Spleen (tissue), 11 donors: ENCODE results near the gene ST7L. TPM values are rescaled to one million over a fixed set of nuclear protein-coding genes. Genes with fewer than 3 reads are reported as not detected.

Experiments used
- DNase-seq: peaks from one replicate; pipeline ENCODE4 v3.0.0-alpha.2; 2020
- H3K27ac ChIP-seq, 8 donors: fragments of 200-600 bp; sonication (generic) in 7 of 8; 1 replicate in 4 of 8; 2 replicates in 4 of 8; pipeline versions ENCODE4 v1.5.0 to v1.8.0; 2016 to 2021; ENCODE audit warnings: inconsistent platforms in 4 of 8, mild to moderate bottlenecking in 4 of 8, moderate library complexity in 1 of 8
- H3K27me3 ChIP-seq, 7 donors: fragments of 200-600 bp; sonication (generic) in 6 of 7; replicated peaks in 1 of 7; 1 replicate in 4 of 7; 2 replicates in 3 of 7; pipeline versions ENCODE4 v1.5.0 to v1.8.0; 2016 to 2021; ENCODE audit warnings: inconsistent platforms in 3 of 7, mild to moderate bottlenecking in 1 of 7
- H3K36me3 ChIP-seq, 6 donors: fragments of 200-600 bp; sonication (generic) in 5 of 6; 1 replicate in 4 of 6; 2 replicates in 2 of 6; pipeline versions ENCODE4 v1.5.0 to v1.8.0; 2016 to 2021; ENCODE audit warnings: inconsistent platforms in 2 of 6
- H3K4me1 ChIP-seq, 6 donors: fragments of 200-600 bp; sonication (generic) in 5 of 6; 1 replicate in 3 of 6; 2 replicates in 3 of 6; pipeline versions ENCODE4 v1.5.0 to v1.8.0; 2016 to 2021; ENCODE audit warnings: inconsistent platforms in 3 of 6
- H3K4me3 ChIP-seq, 8 donors: fragments of 200-600 bp; sonication (generic) in 7 of 8; 1 replicate in 4 of 8; 2 replicates in 4 of 8; pipeline versions ENCODE4 v1.5.0 to v1.8.0; 2016 to 2021; ENCODE audit warnings: inconsistent platforms in 4 of 8, mild to moderate bottlenecking in 4 of 8, moderate library complexity in 2 of 8
- H3K9me3 ChIP-seq, 8 donors: fragments of 200-600 bp; sonication (generic) in 7 of 8; 1 replicate in 4 of 8; 2 replicates in 4 of 8; pipeline versions ENCODE4 v1.5.0 to v1.8.0; 2016 to 2021; ENCODE audit warnings: inconsistent platforms in 4 of 8
- POLR2A ChIP-seq, 3 donors: fragments of 450-650 bp; IDR thresholded peaks; one replicate each; pipeline ENCODE4 v1.5.1; 2017; ENCODE audit warnings: antibody characterized with exemption in 3 of 3, mild to moderate bottlenecking in 1 of 3
- POLR2AphosphoS5 ChIP-seq, 3 donors: sonication (generic); formaldehyde crosslinking; IDR thresholded peaks; one replicate each; pipeline ENCODE4 v1.5.1; 2017; ENCODE audit warnings: antibody characterized with exemption in 3 of 3
- WGBS, 5 donors: extraction: QIAGEN DNeasy Blood & Tissue Kit in 3 of 5; methylation state at CpG; one replicate each; pipeline versions ENCODE4 v1.1.5 to v1.1.7; 2013 to 2018; 5-methylcytosine and 5-hydroxymethylcytosine counted together
- intact Hi-C: fragments of 100-400 bp; cut with DNase I; formaldehyde crosslinking; loops from one replicate; pipeline ENCODE4 v1.15.0; 2023; ENCODE audit warnings: low total_unique reads
- polyA plus RNA-seq, 3 donors: library from polyadenylated mRNA; stranded (reverse); fragments of 200-250 nt; gene quantifications; one replicate each; pipeline ENCODE4 v1.2.1, GENCODE V29; 2013
- small RNA-seq, 4 donors: library from RNA; depleted of rRNA; stranded (forward); fragments of <200 nt; gene quantifications; one replicate each; pipeline ENCODE3, GENCODE V24; 2016
- total RNA-seq, 7 donors: library from RNA; depleted of rRNA in 3 of 7; stranded (reverse); fragments of >200 nt in 3 of 7; fragmentation: NEBNext Ultra II Directional in 4 of 7; extraction: Animal tissue kit (Norgen Biotek cat#: 25700) in 4 of 7; gene quantifications; one replicate each; pipeline versions ENCODE4 v1.1.0 to v1.2.1, GENCODE V29; 2016 to 2021
- TF ChIP-seq, protein P1 (sequence below), 11 experiments: fragments of 200-600 bp in 7 of 11; fragments of 450-650 bp in 4 of 11; sonication (generic) in 4 of 11; IDR thresholded peaks in 8 of 11; conservative IDR thresholded peaks in 3 of 11; 1 replicate in 7 of 11; 2 replicates in 4 of 11; pipeline versions ENCODE4 v1.4.0 to v1.8.0; 2016 to 2021; ENCODE audit warnings: antibody characterized with exemption in 11 of 11, inconsistent platforms in 4 of 11, mild to moderate bottlenecking in 1 of 11
- donor health status: healthy with polysubstance abuse.
- donor health status: DM: no; HTN: no; CAD: no; lungs with moderate emphysema.
- donor health status: DM: no; HTN: no; CAD: no.
- donor health status: Bipolar disorder and iron deficiency.
- donor health status: healthy.
- donor health status: DM: no; HTN: no; CAD: no.
- donor health status: DM: yes; HTN: yes; CAD: no.

Gene ST7L
- total and polyA plus RNA-seq, 10 donors = 6.1 to 23.9 (median 18.6) TPM

- no peak for DNase-seq
- no peak for TF ChIP-seq POLR2AphosphoS5 (IDR thresholded peaks at IDR 0.05)
- TF ChIP-seq, protein P1, sequence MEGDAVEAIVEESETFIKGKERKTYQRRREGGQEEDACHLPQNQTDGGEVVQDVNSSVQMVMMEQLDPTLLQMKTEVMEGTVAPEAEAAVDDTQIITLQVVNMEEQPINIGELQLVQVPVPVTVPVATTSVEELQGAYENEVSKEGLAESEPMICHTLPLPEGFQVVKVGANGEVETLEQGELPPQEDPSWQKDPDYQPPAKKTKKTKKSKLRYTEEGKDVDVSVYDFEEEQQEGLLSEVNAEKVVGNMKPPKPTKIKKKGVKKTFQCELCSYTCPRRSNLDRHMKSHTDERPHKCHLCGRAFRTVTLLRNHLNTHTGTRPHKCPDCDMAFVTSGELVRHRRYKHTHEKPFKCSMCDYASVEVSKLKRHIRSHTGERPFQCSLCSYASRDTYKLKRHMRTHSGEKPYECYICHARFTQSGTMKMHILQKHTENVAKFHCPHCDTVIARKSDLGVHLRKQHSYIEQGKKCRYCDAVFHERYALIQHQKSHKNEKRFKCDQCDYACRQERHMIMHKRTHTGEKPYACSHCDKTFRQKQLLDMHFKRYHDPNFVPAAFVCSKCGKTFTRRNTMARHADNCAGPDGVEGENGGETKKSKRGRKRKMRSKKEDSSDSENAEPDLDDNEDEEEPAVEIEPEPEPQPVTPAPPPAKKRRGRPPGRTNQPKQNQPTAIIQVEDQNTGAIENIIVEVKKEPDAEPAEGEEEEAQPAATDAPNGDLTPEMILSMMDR (IDR thresholded peaks at IDR 0.05 in 8 of 11, conservative IDR thresholded peaks at IDR 0.05 in 3 of 11) = no peak
- no peak for TF ChIP-seq POLR2A (IDR thresholded peaks at IDR 0.05)
- Histone ChIP-seq H3K27ac (no peak overlapping the region), H3K27me3 (no peaks in the 10 kb centered on the region), H3K9me3 (peaks cover 3 to 54% (median 38%) of the 10 kb centered on the region in 8 donors), H3K36me3 (no peaks in the 10 kb centered on the region), H3K4me3 (no peak overlapping the region), H3K4me1 (no peaks in the 10 kb centered on the region)
- WGBS, 5 donors = 89 to 96% (median 93%) methylated on average over 1 of the region's 1 CpG
- intact Hi-C loops = no loop called here
Measured at GRCh38 chr1:112478314-112478713, 140.6 kb downstream of the ST7L start.

GRCh38 chr1:112477550-112477949 is 141.4 kb downstream of the ST7L start:
- Histone ChIP-seq H3K4me3 (no peak overlapping the region), H3K27ac (no peak overlapping the region), H3K27me3 (no peaks in the 10 kb centered on the region), H3K9me3 (peaks cover 3 to 54% (median 38%) of the 10 kb centered on the region in 8 donors), H3K36me3 (no peaks in the 10 kb centered on the region), H3K4me1 (no peaks in the 10 kb centered on the region)
- DNase-seq = no peak
- intact Hi-C loops = no loop called here
- TF ChIP-seq, protein P1 (IDR thresholded peaks at IDR 0.05 in 8 of 11, conservative IDR thresholded peaks at IDR 0.05 in 3 of 11) = no peak
- TF ChIP-seq POLR2A (IDR thresholded peaks at IDR 0.05) (no peak), POLR2AphosphoS5 (IDR thresholded peaks at IDR 0.05) (no peak)

Small RNA genes within 50 kb of the gene (small RNA-seq; reads per million reads assigned to genes)
- 0 reads per million in 4 donors for gene RNU7-70P

Other genes starting within 250 kb of the ST7L start
- 10 to 100 TPM; 15.3 to 48.1 (median 27.5) TPM for gene CTTNBP2NL, start 222.9 kb downstream of the ST7L start, total RNA-seq
- gene CTTNBP2NL, start 222.9 kb downstream of the ST7L start, polyA plus RNA-seq = 1 to 10 TPM; 1.9 to 4.6 (median 2.5) TPM
- 1 to 10 TPM in 6 of 7 donors, under 1 TPM in 1; 0.97 to 5.8 (median 1.9) TPM for gene WNT2B, start 110.2 kb downstream of the ST7L start, total RNA-seq
- gene WNT2B, start 110.2 kb downstream of the ST7L start, polyA plus RNA-seq = under 1 TPM; 0.36 to 0.52 (median 0.48) TPM
- 100 to 1,000 TPM; 190 to 354 (median 259) TPM for gene CAPZA1, start 691 bp upstream of the ST7L start, total RNA-seq
- gene CAPZA1, start 691 bp upstream of the ST7L start, polyA plus RNA-seq = 100 to 1,000 TPM; 105 to 132 (median 117) TPM
- 10 to 100 TPM; 45.5 to 92.3 (median 60.2) TPM for gene MOV10, start 55.5 kb upstream of the ST7L start, total RNA-seq
- 10 to 100 TPM; 23.5 to 62.5 (median 50.8) TPM for gene MOV10, start 55.5 kb upstream of the ST7L start, polyA plus RNA-seq
- 100 to 1,000 TPM; 125 to 292 (median 210) TPM for gene RHOC, start 88.0 kb upstream of the ST7L start, total RNA-seq
- gene RHOC, start 88.0 kb upstream of the ST7L start, polyA plus RNA-seq = 100 to 1,000 TPM; 120 to 323 (median 153) TPM
- 1 to 10 TPM in 5 of 7 donors, under 1 TPM in 2; 0.51 to 1.8 (median 1.3) TPM for gene PPM1J, start 96.2 kb upstream of the ST7L start, total RNA-seq
- gene PPM1J, start 96.2 kb upstream of the ST7L start, polyA plus RNA-seq = 1 to 10 TPM; 1.3 to 1.9 (median 1.5) TPM